GM12875 (cell line): ENCODE measurements around the gene ZNF532.

ENCODE experiments used
- H3K4me3 ChIP-seq: one replicate; pipeline ENCODE4 v1.5.1; 2011; ENCODE audit warnings: low read depth, low read length, control low read depth
- CTCF ChIP-seq: IDR thresholded peaks from 2 replicates; pipeline ENCODE4 v1.5.1; 2011; ENCODE audit warnings: low read depth, mild to moderate bottlenecking, control low read depth, inconsistent platforms, low read length, moderate library complexity, borderline replicate concordance; ENCODE audit not compliant: insufficient read depth

ZNF532 gene

DNA sequence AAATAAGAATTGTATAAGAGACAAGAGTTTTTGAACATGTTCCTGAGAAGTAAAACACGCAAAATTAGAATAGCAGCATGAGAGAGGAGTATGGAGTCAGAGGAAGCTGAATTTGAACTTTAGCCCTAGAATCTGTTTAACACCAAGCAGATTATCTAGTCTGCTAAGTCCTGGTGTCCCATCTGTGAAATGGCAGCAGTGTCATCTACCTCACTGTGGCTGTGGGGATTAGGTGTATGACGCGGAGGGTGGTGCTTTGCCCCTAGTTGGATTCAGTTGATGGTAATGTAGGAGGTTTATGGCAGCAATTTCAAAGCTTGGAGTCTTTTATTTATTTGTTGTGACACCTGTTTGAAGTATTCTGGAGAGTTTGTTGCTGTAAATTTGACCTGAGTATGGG is 79.2 kb downstream of the ZNF532 start:
- no peak for TF ChIP-seq CTCF
- no peak overlapping the region for H3K4me3 ChIP-seq

GRCh38 chr18:58947136-58947732 is 82.6 kb downstream of the ZNF532 start:
- no peak overlapping the region for H3K4me3 ChIP-seq
- no peak for TF ChIP-seq CTCF

GRCh38 chr18:58949031-58949430 is 84.4 kb downstream of the ZNF532 start:
- no peak overlapping the region for H3K4me3 ChIP-seq
- TF ChIP-seq CTCF: no peak

DNA sequence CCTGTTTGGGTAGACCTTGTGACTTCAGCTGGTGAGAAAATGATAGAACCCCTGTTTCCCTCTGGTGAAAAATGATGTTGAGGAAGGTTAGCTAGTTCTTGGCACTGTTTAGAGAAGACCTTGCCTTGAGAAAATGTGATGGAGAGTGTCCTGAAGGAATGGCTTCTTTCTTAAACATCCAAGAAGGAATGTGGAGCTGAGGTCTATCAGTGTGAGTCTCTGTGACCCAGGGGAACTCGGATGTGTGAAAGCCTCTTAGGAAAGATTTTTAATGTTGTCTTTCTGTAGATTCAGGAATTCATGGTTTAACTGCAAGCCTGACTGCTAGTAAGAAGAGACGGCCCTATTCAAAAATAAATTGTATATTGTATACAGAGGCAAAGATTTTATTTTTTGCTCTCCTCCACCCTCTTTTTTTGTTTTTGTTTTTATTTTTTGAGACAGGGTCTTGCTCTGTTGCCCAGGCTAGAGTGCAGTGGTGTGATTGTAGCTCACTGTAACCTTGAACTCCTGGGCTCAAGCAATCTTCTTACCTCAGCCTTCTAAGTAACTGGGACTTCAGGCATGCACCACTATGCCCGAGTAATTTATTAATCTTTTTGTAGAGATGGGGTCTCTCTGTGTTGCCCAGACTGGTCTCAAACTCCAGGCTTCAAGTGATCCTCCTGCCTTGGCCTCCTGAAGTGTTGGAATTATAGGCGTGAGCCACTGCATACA is 87.5 kb downstream of the ZNF532 start:
- H3K4me3 ChIP-seq: no peak overlapping the region
- TF ChIP-seq CTCF: no peak

GRCh38 chr18:58952858-58953257 is 88.2 kb downstream of the ZNF532 start:
- H3K4me3 ChIP-seq: no peak overlapping the region
- TF ChIP-seq CTCF: no peak

- TF ChIP-seq CTCF: no peak
- no peak overlapping the region for H3K4me3 ChIP-seq
Observed at GRCh38 chr18:58953627-58954026, 89.0 kb downstream of the ZNF532 start.

DNA sequence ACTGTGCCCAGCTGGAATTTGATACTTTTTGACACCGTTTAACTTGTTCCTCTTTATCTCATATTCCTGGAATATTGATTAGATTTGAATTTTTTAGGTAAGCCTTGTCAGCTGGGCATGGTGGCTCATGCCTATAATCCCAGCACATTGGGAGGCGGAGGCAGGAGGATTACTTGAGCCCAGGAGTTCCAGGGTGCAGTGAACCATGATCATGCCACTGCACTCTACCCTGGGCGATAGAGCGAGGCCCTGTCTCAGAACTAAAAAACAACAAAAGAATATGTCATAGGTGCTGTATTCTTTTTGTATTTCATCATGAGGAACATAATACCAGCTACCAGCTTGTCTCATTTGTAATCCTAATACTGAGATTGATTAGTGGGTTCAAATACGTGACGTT is 90.3 kb downstream of the ZNF532 start:
- H3K4me3 ChIP-seq: no peak overlapping the region
- no peak for TF ChIP-seq CTCF
